K562 (cell line): ENCODE data around the gene MYO1D. TPM values are rescaled to one million over a fixed set of nuclear protein-coding genes. Genes with fewer than 3 reads are reported as not detected.

Experiments
- ATAC-seq: fragments of 200-7000 bp; cut with Tn5 transposase; 3 replicates; pipeline ENCODE4 v1.9.1; 2020; ENCODE audit warnings: moderate library complexity
- BruUV-seq: library from RNA; stranded (reverse); fragments of 400-500 nt; replicated peaks from 2 replicates; lab custom pipeline; 2021; lab: Mats Ljungman, UMichigan
- CTCF ChIA-PET: fragments of 300-600 bp; formaldehyde crosslinking; extraction: SDS; loops from one replicate; lab custom pipeline; 2021; ENCODE audit warnings: low intra/inter-chr PET ratio; lab: Yijun Ruan, JAX
- POLR2A ChIA-PET: fragments of 300-600, 350-650 bp; sonication (Branson Sonifier 250); formaldehyde crosslinking; extraction: SDS; loops from one replicate; lab custom pipeline; 2021; ENCODE audit warnings: antibody characterized with exemption, inconsistent platforms; lab: Yijun Ruan, JAX
- DNase-seq, 4 experiments: peaks; one replicate each; pipeline versions ENCODE4 v3.0.0 to v3.0.0-alpha.2; 2011 to 2018; ENCODE audit warnings: low spot score in 3 of 4, mixed read lengths in 3 of 4; ENCODE audit errors: extremely low read depth in 1 of 4
- FAIRE-seq: peaks from 2 replicates; lab custom pipeline; 2011; peaks lifted over from hg19 to GRCh38; lab: Jason Lieb, UNC
- H2AFZ ChIP-seq: 2 replicates; pipeline ENCODE4 v1.6.0; 2011; ENCODE audit warnings: low read depth, low read length, control low read depth, inconsistent platforms
- H3K27ac ChIP-seq: fragments of 200-600 bp; 3 replicates; pipeline ENCODE4 v1.8.0; 2011; ENCODE audit warnings: low read depth, mild to moderate bottlenecking, control low read depth, inconsistent platforms, low read length, moderate library complexity, mixed read lengths; ENCODE audit errors: extremely low read depth
- H3K27me3 ChIP-seq, 2 experiments: fragments of 300-600 bp in 1 of 2; 2 replicates in 1 of 2; 3 replicates in 1 of 2; pipeline versions ENCODE4 v1.6.0 to v1.8.0; 2011; ENCODE audit warnings: inconsistent platforms in 2 of 2, low read length in 2 of 2, mild to moderate bottlenecking in 1 of 2, mixed read lengths in 1 of 2, moderate library complexity in 1 of 2; ENCODE audit not compliant: control insufficient read depth in 2 of 2, insufficient read depth in 2 of 2
- H3K36me3 ChIP-seq: fragments of 300-600 bp; 3 replicates; pipeline ENCODE4 v1.8.0; 2011; ENCODE audit warnings: mild to moderate bottlenecking, low read length, inconsistent platforms; ENCODE audit not compliant: control insufficient read depth, insufficient read depth
- H3K4me1 ChIP-seq, 2 experiments: fragments of 200-600 bp in 1 of 2; replicated peaks in 1 of 2; 2 replicates in 1 of 2; 3 replicates in 1 of 2; pipeline versions ENCODE4 v1.5.1 to v1.8.0; 2011; ENCODE audit warnings: inconsistent platforms in 2 of 2, low read length in 2 of 2, mild to moderate bottlenecking in 1 of 2, mixed read lengths in 1 of 2, moderate library complexity in 1 of 2; ENCODE audit not compliant: control insufficient read depth in 2 of 2, insufficient read depth in 2 of 2
- H3K4me2 ChIP-seq: 2 replicates; pipeline ENCODE4 v1.6.1; 2011; ENCODE audit warnings: low read length, control low read depth, inconsistent platforms, mixed read lengths; ENCODE audit not compliant: insufficient read depth
- H3K4me3 ChIP-seq: fragments of 200-600 bp; sonication (generic), shearing (Covaris generic); 2 replicates; pipeline ENCODE4 v1.5.1; 2016; ENCODE audit warnings: control low read depth, inconsistent platforms
- H3K79me2 ChIP-seq: fragments of 200-600 bp; 3 replicates; pipeline ENCODE4 v1.8.0; 2011; ENCODE audit warnings: low read length, inconsistent platforms; ENCODE audit not compliant: control insufficient read depth, insufficient read depth
- H3K9ac ChIP-seq, 2 experiments: 2 replicates each; pipeline versions ENCODE4 v1.6.0 to v1.6.1; 2011; ENCODE audit warnings: low read depth in 2 of 2, low read length in 2 of 2, control low read depth in 1 of 2, inconsistent platforms in 1 of 2, mild to moderate bottlenecking in 1 of 2, mixed read lengths in 1 of 2; ENCODE audit not compliant: insufficient read depth in 1 of 2
- H3K9me1 ChIP-seq: one replicate; pipeline ENCODE4 v1.6.0; 2011; ENCODE audit warnings: inconsistent platforms, mild to moderate bottlenecking, low read length, moderate library complexity; ENCODE audit not compliant: control insufficient read depth, insufficient read depth
- H3K9me3 ChIP-seq: replicated peaks from 2 replicates; pipeline ENCODE4 v1.5.1; 2011; ENCODE audit warnings: low read depth, low read length, inconsistent platforms; ENCODE audit not compliant: control insufficient read depth, insufficient read depth
- H4K20me1 ChIP-seq: replicated peaks from 2 replicates; pipeline ENCODE4 v1.6.1; 2011; ENCODE audit warnings: low read length, inconsistent platforms, mixed read lengths; ENCODE audit not compliant: control insufficient read depth, insufficient read depth
- ARID2 ChIP-seq: fragments of 450-650 bp; IDR thresholded peaks from 2 replicates; pipeline ENCODE4 v1.6.1; 2017; ENCODE audit warnings: antibody characterized with exemption, mild to moderate bottlenecking
- CSDE1 ChIP-seq, 2 experiments: fragments of 450-650 bp; IDR thresholded peaks; 2 replicates each; pipeline ENCODE4 v1.6.1; 2016; ENCODE audit warnings: mild to moderate bottlenecking in 1 of 2
- KLF1 ChIP-seq: fragments of 450-650 bp; IDR thresholded peaks from 2 replicates; pipeline ENCODE4 v1.6.1; 2016; ENCODE audit warnings: missing genetic modification characterization, missing compliant biosample characterization
- XRCC3 ChIP-seq: fragments of 450-650 bp; IDR thresholded peaks from 2 replicates; pipeline ENCODE4 v1.6.1; 2017; ENCODE audit warnings: mild to moderate bottlenecking, moderate library complexity
- ZNF184 ChIP-seq: sonication (generic); formaldehyde crosslinking; IDR thresholded peaks from 2 replicates; pipeline ENCODE4 v1.5.0; 2020; ENCODE audit warnings: missing genetic modification reagents
- ZNF347 ChIP-seq: fragments of 450-650 bp; formaldehyde crosslinking; IDR thresholded peaks from 2 replicates; pipeline ENCODE4 v1.4.0; 2020; ENCODE audit warnings: low read depth, mild to moderate bottlenecking, moderate library complexity
- WGBS: fragments of 100-300 bp; shearing (Covaris generic); methylation state at CpG from one replicate; pipeline ENCODE4 v1.1.6; 2016; ENCODE audit warnings: low coverage, mixed read lengths; ENCODE audit not compliant: insufficient coverage; ENCODE audit errors: missing lambda C conversion rate; 5-methylcytosine and 5-hydroxymethylcytosine counted together
- in situ Hi-C: fragments of 300-500 bp; cut with MboI; formaldehyde crosslinking; loops from 4 replicates; pipeline ENCODE4 v1.15.0; 2018; ENCODE audit warnings: inconsistent platforms, mixed read lengths
- intact Hi-C: fragments of 100-400 bp; cut with micrococcal nuclease; formaldehyde crosslinking; loops from 2 replicates; pipeline ENCODE4 v1.14.2; 2022
- polyA plus RNA-seq, 8 experiments: library from polyadenylated mRNA; depleted of rRNA in 4 of 8; stranded (reverse) in 5 of 8; unstranded in 3 of 8; fragments of >200 nt; fragmentation: Nextera tagmentation in 2 of 8; fragmentation: Illumina TruSeq in 1 of 8; extraction: Ambion mirVana in 2 of 8; extraction: Trizol in 1 of 8; gene quantifications; 2 replicates each; pipeline versions ENCODE4 v1.2.1 to v1.2.3, GENCODE V29; 2011 to 2014; ENCODE audit warnings: inconsistent platforms in 1 of 8, missing spikeins in 1 of 8
- total RNA-seq, 7 experiments: library from RNA; depleted of rRNA in 6 of 7; stranded (reverse); fragments of >200 nt in 6 of 7; fragmentation: Illumina TruSeq in 2 of 7; extraction: Trizol in 2 of 7; gene quantifications; 2 replicates each; pipeline versions ENCODE4 v1.2.1 to v1.2.3, GENCODE V29; 2011 to 2021; ENCODE audit warnings: low replicate concordance in 1 of 7
- TF ChIP-seq, protein P1 (sequence below): sonication (generic); formaldehyde crosslinking; IDR thresholded peaks from 2 replicates; pipeline ENCODE4 v1.8.0; 2022; ENCODE audit warnings: mild to moderate bottlenecking, missing genetic modification reagents

Gene MYO1D
- total and polyA plus RNA-seq, 9 of the 15 experiments (the other 6 are each of a cell fraction or from before 2014, with no cell fraction given), result 2.1 to 71.2 (median 45.4) TPM

DNA sequence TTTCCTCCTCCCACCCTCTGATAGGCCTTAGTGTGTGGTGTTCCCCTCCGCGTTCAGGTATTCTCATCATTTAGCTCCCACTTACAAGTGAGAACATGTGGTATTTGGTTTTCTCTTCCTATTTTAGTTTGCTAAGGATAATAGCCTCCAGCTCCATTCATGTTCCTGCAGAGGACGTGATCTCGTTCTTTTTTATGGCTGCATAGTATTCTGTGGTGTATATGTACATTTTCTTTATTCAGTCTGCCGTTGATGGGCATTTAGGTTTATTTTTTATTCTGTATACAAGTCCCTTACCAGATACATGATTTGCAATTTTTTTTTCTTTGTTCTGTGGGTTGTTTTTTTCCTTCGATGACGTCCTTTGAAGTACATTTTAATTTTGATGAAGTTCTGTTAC lies 409.0 kb downstream of the MYO1D start:
- Histone ChIP-seq H3K36me3 (peaks cover 93% of the 10 kb centered on the region), H4K20me1 (no peaks in the 10 kb centered on the region), H2AFZ (no peak overlapping the region), H3K9ac (no peak overlapping the region), H3K27me3 (no peaks in the 10 kb centered on the region), H3K4me3 (no peak overlapping the region), H3K79me2 (peaks cover 45% of the 10 kb centered on the region), H3K9me1 (no peaks in the 10 kb centered on the region), H3K4me1 (no peaks in the 10 kb centered on the region), H3K9me3 (no peaks in the 10 kb centered on the region), H3K27ac (no peak overlapping the region), H3K4me2 (no peak overlapping the region)
- DNase-seq (no peak), ATAC-seq (no peak), FAIRE-seq (no peak)
- no TSS peak for BruUV-seq
- TF ChIP-seq KLF1 (tag), result no peak
- no peak for TF ChIP-seq ARID2
- no peak for TF ChIP-seq CSDE1 (IDR thresholded peaks at IDR 0.05)
- TF ChIP-seq XRCC3, result no peak
- TF ChIP-seq, protein P1, sequence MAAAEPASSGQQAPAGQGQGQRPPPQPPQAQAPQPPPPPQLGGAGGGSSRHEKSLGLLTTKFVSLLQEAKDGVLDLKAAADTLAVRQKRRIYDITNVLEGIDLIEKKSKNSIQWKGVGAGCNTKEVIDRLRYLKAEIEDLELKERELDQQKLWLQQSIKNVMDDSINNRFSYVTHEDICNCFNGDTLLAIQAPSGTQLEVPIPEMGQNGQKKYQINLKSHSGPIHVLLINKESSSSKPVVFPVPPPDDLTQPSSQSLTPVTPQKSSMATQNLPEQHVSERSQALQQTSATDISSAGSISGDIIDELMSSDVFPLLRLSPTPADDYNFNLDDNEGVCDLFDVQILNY (CRISPR knock-in tag), result no peak
- TF ChIP-seq ZNF184 (CRISPR knock-in tag), result no peak
- TF ChIP-seq ZNF347, result no peak
- WGBS, result 98% methylated on average over 7 of the region's 7 CpGs
- intact Hi-C loops (no loop called here), in situ Hi-C loops (loop anchor here (5.0 kb wide), 1 partner anchor 284 kb away; no protein-coding TSS in a partner anchor)
- ChIA-PET CTCF (no interaction called here), POLR2A (interaction anchor here (0.6 kb wide), 1 partner anchor 197 kb away, joined by 3 read pairs; no protein-coding TSS in a partner anchor)
